NCI-H2171 (cell line): ENCODE results near the gene PLOD1.
"Not testable (repeated sequence)": the region's sequence is repeated elsewhere in the genome, so short reads cannot be mapped to it uniquely, and the experiment has no call there.

Source experiments
- DNase-seq: peaks from one replicate; lab custom pipeline; 2025; lab: John Stamatoyannopoulos, UW

The PLOD1 gene

GRCh38 chr1:11912482-11913216 is 21.9 kb upstream of the PLOD1 start:
- DNase-seq, result not testable (repeated sequence)

- no peak for DNase-seq
These were observed 21.2 kb upstream of the PLOD1 start for GRCh38 chr1:11913291-11913690.

- no peak for DNase-seq
These were observed 20.5 kb upstream of the PLOD1 start for GRCh38 chr1:11914024-11914423.

GRCh38 chr1:11918799-11919519 is 15.6 kb upstream of the PLOD1 start:
- DNase-seq, result no peak

- no peak for DNase-seq
These were observed 14.9 kb upstream of the PLOD1 start for GRCh38 chr1:11919621-11920020.

GRCh38 chr1:11920239-11920903 is 14.1 kb upstream of the PLOD1 start:
- no peak for DNase-seq

- DNase-seq, result no peak
These were observed 13.5 kb upstream of the PLOD1 start for GRCh38 chr1:11921022-11921421.

- no peak for DNase-seq
These were observed 11.3 kb upstream of the PLOD1 start for GRCh38 chr1:11923069-11923826.

GRCh38 chr1:11923827-11924113 is 10.7 kb upstream of the PLOD1 start:
- no peak for DNase-seq

- no peak for DNase-seq
These were observed 10.0 kb upstream of the PLOD1 start for GRCh38 chr1:11924334-11925195.

GRCh38 chr1:11925196-11925937 is 9.2 kb upstream of the PLOD1 start:
- not testable (repeated sequence) for DNase-seq

GRCh38 chr1:11925938-11926292 is 8.6 kb upstream of the PLOD1 start:
- DNase-seq, result no peak

- no peak for DNase-seq
These were observed 6.5 kb upstream of the PLOD1 start for GRCh38 chr1:11927866-11928592.

GRCh38 chr1:11929849-11930248 is 4.7 kb upstream of the PLOD1 start:
- no peak for DNase-seq

- DNase-seq, result no peak
These were observed 3.7 kb upstream of the PLOD1 start for GRCh38 chr1:11930571-11931445.

GRCh38 chr1:11931845-11932244 is 2.7 kb upstream of the PLOD1 start:
- DNase-seq, result no peak

GRCh38 chr1:11935057-11935412 is 518 bp downstream of the PLOD1 start:
- DNase-seq, result no peak

- DNase-seq, result not testable (repeated sequence)
These were observed 1.2 kb downstream of the PLOD1 start for GRCh38 chr1:11935733-11936132.
